Measurements from ENCODE around the gene SYCE3. TPM values are rescaled to one million over a fixed set of nuclear protein-coding genes. Genes with fewer than 3 reads are reported as not detected.
"Not testable (repeated sequence)": the region's sequence is repeated elsewhere in the genome, so short reads cannot be mapped to it uniquely, and the experiment has no call there.

SYCE3 gene
- total RNA-seq, 1 donor from 2014 or later, result 0.76 TPM

DNA sequence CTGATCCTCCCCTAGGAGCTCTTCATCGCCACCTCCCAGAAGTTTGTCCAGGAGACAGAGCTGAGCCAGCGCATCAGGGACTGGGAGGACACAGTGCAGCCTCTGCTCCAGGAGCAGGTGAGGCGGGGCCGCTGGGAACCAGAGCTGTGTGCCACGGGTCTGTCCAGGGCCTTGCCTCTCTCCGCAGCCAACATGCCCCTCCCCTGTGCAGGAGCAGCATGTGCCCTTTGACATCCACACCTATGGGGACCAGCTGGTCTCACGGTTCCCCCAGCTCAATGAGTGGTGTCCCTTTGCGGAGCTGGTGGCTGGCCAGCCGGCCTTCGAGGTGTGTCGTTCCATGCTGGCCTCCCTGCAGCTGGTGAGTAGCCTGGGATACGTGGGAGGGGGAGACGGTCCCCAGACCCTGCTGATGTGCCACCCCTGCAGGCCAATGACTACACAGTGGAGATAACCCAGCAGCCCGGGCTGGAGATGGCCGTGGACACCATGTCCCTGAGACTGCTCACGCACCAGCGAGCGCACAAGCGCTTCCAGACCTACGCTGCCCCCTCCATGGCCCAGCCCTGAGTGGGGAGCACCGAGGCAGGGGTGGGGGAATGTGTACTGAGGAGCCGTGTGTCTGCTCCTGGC lies 39.8 kb downstream of the SYCE3 start:
- Mint-ChIP-seq H3K36me3 (peaks cover 6% of the 10 kb centered on the region), H3K9me3 (no peaks in the 10 kb centered on the region), H3K4me1 (peaks cover 14% of the 10 kb centered on the region), H3K4me3 (peak overlapping the region; percentile 38), H3K27me3 (ENCODE audit: low read depth) (peaks cover 2% of the 10 kb centered on the region), H3K27ac (no peak overlapping the region)
- DNase-seq (ENCODE audit: low spot score in 2 of 2, unreplicated experiment in 2 of 2), result no peak
- TF ChIP-seq, protein P1, sequence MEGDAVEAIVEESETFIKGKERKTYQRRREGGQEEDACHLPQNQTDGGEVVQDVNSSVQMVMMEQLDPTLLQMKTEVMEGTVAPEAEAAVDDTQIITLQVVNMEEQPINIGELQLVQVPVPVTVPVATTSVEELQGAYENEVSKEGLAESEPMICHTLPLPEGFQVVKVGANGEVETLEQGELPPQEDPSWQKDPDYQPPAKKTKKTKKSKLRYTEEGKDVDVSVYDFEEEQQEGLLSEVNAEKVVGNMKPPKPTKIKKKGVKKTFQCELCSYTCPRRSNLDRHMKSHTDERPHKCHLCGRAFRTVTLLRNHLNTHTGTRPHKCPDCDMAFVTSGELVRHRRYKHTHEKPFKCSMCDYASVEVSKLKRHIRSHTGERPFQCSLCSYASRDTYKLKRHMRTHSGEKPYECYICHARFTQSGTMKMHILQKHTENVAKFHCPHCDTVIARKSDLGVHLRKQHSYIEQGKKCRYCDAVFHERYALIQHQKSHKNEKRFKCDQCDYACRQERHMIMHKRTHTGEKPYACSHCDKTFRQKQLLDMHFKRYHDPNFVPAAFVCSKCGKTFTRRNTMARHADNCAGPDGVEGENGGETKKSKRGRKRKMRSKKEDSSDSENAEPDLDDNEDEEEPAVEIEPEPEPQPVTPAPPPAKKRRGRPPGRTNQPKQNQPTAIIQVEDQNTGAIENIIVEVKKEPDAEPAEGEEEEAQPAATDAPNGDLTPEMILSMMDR (IDR thresholded peaks at IDR 0.05; ENCODE audit: unreplicated experiment), result no peak

DNA sequence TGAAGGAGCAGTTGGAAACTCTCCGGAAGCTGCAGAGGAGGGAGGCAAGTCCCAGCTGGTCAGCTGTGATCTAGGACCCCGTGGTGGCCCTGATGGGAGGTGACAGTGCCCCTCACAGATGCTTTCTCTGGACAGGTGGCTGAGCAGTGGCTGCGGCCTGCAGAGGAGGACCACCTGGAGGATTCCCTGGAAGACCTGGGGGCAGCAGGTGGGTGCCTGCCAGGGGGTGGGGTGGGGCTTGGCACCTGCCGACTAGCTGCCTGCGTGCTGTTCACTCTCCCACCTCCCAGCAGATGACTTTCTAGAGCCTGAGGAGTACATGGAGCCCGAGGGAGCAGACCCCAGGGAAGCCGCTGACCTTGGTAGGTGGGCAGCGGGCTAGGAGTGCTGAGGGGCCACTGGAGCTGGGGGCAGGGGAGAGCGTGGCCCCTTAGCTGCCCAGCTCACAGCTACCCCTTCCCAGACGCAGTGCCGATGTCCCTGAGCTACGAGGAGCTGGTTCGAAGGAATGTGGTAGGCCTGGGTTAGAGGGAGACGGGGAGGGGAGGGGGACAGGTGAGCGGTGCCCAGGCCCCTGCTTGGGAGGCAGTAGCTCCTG lies 40.4 kb downstream of the SYCE3 start:
- DNase-seq (ENCODE audit: low spot score in 2 of 2, unreplicated experiment in 2 of 2), result no peak
- Mint-ChIP-seq H3K4me1 (peaks cover 14% of the 10 kb centered on the region), H3K27ac (no peak overlapping the region), H3K4me3 (no peak overlapping the region), H3K36me3 (peaks cover 6% of the 10 kb centered on the region), H3K9me3 (no peaks in the 10 kb centered on the region), H3K27me3 (ENCODE audit: low read depth) (no peaks in the 10 kb centered on the region)
- TF ChIP-seq, protein P1 (IDR thresholded peaks at IDR 0.05; ENCODE audit: unreplicated experiment), result no peak

DNA sequence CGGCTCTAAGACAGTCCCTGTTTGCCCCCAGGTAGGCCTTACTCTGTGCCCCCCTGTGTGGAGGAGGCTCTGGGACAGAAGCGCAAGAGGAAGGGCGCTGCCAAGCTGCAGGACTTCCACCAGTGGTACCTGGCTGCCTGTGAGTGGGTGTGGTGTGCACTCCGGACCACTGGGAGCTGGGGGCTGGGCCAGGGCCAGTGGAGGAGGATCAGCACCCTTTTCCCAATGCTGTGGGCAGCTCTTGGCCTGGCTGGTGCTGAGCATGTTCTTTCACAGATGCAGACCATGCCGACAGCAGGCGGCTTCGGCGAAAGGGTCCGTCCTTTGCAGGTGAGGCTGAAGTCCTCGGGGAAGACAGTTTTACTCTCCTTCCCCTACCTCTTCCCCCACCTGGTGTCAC lies 41.0 kb downstream of the SYCE3 start:
- Mint-ChIP-seq H3K4me3 (no peak overlapping the region), H3K36me3 (peaks cover 6% of the 10 kb centered on the region), H3K9me3 (no peaks in the 10 kb centered on the region), H3K4me1 (peaks cover 9% of the 10 kb centered on the region), H3K27me3 (ENCODE audit: low read depth) (no peaks in the 10 kb centered on the region), H3K27ac (no peak overlapping the region)
- TF ChIP-seq, protein P1 (IDR thresholded peaks at IDR 0.05; ENCODE audit: unreplicated experiment), result no peak
- no peak for DNase-seq (ENCODE audit: low spot score in 2 of 2, unreplicated experiment in 2 of 2)

DNA sequence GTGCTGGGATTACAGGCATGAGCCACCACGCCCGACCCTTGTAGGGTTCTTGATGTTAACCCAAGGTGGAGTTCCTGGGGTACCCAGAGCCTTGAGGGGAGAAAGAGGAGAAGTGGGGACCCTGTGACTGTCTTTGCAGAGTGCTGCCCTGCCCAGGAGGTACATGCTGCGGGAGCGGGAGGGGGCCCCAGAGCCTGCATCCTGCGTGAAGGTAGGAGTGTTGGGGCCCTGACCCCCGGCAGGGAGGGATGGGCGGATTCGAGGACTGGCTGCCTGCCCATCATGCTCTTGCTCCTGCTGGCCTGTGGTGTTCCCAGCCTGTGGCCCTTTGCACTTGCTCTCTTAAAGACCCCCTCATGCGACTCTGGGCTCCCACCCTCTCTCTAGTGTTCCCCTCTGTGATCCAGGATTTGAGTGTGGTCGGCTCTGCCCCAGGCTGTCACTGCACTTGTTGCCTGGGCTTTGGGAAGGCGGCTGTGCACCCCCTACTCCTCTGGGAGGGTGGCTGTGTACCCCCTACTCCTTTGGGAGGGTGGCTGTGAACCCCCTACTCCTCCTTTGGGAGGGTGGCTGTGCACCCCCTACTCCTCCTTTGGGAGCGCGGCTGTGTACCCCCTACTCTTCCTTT lies 41.8 kb downstream of the SYCE3 start:
- TF ChIP-seq, protein P1 (IDR thresholded peaks at IDR 0.05; ENCODE audit: unreplicated experiment), result no peak
- Mint-ChIP-seq H3K4me1 (peaks cover 8% of the 10 kb centered on the region), H3K9me3 (no peaks in the 10 kb centered on the region), H3K27ac (no peak overlapping the region), H3K27me3 (ENCODE audit: low read depth) (no peaks in the 10 kb centered on the region), H3K4me3 (no peak overlapping the region), H3K36me3 (peaks cover 6% of the 10 kb centered on the region)
- no peak for DNase-seq (ENCODE audit: low spot score in 2 of 2, unreplicated experiment in 2 of 2)

DNA sequence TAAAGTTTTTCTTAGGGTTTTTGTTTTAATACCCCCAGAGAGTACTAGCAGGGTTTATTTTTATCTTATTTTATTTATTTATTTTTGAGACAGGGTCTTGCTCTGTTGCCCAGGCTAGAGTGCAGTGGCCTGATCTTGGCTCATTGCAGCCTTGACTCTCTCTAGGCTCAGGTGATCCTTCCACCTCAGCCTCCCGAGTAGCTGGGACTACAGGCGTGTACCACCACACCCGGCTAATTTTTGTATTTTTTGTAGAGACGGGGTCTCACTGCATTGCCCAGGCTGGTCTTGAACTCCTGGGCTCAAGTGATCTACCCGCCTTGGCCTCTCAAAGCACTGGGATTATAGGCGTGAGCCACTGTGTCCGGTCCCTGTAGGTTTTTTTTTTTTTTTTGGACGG lies 42.5 kb downstream of the SYCE3 start:
- H3K36me3 Mint-ChIP-seq; H3K27ac Mint-ChIP-seq; H3K27me3 Mint-ChIP-seq (ENCODE audit: low read depth); DNase-seq (ENCODE audit: low spot score in 2 of 2, unreplicated experiment in 2 of 2); H3K9me3 Mint-ChIP-seq; H3K4me3 Mint-ChIP-seq; H3K4me1 Mint-ChIP-seq: not testable (repeated sequence)

DNA sequence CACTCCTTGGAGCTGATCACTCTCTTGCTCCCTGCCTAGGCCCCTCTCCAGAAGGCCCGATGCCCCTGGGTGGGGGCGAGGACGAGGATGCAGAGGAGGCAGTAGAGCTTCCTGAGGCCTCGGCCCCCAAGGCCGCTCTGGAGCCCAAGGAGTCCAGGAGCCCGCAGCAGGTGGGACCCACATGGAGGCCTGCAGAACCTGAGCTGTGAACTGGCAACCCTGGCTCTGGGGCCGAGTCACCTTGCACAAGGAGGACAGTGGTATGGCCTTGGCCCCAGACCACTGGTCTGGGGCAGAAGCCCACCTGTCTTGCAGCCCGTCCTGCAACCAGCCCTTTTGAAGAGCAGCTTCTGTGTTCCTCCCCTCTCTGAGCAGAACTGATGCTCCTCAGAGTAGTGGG lies 43.6 kb downstream of the SYCE3 start:
- no peak for DNase-seq (ENCODE audit: low spot score in 2 of 2, unreplicated experiment in 2 of 2)
- Mint-ChIP-seq H3K27me3 (ENCODE audit: low read depth) (no peaks in the 10 kb centered on the region), H3K9me3 (no peaks in the 10 kb centered on the region), H3K27ac (no peak overlapping the region), H3K36me3 (peaks cover 9% of the 10 kb centered on the region), H3K4me1 (no peaks in the 10 kb centered on the region), H3K4me3 (no peak overlapping the region)
- TF ChIP-seq, protein P1 (IDR thresholded peaks at IDR 0.05; ENCODE audit: unreplicated experiment), result no peak
